ENCODE results near the gene UMOD.

DNA sequence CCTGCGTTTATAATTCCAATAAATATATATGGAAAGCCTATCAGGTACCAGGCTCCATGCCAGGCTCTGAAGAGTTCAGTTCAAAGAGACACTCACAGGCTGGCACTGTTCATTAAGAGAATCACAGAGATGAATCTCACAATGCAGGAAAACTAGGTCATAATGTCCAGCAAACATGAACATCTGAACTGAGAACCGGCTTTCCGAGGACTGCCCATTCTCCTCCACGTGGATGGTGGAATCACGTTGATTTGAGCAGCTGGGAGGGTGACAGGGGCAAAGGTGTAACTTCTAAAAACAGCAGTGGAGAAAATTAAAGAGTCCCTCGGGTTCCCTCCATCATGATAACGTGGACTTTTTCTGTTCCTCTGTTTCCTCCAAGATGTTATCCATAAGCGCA lies 35.4 kb downstream of the UMOD start:
- TF ChIP-seq, protein P1, sequence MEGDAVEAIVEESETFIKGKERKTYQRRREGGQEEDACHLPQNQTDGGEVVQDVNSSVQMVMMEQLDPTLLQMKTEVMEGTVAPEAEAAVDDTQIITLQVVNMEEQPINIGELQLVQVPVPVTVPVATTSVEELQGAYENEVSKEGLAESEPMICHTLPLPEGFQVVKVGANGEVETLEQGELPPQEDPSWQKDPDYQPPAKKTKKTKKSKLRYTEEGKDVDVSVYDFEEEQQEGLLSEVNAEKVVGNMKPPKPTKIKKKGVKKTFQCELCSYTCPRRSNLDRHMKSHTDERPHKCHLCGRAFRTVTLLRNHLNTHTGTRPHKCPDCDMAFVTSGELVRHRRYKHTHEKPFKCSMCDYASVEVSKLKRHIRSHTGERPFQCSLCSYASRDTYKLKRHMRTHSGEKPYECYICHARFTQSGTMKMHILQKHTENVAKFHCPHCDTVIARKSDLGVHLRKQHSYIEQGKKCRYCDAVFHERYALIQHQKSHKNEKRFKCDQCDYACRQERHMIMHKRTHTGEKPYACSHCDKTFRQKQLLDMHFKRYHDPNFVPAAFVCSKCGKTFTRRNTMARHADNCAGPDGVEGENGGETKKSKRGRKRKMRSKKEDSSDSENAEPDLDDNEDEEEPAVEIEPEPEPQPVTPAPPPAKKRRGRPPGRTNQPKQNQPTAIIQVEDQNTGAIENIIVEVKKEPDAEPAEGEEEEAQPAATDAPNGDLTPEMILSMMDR (conservative IDR thresholded peaks at IDR 0.05; ENCODE audit: low read depth, low read length) = no peak
- no peak for TF ChIP-seq EZH2 (IDR thresholded peaks at IDR 0.05; ENCODE audit: low read length, unreplicated experiment)
- TF ChIP-seq EZH2phosphoT487 (IDR thresholded peaks at IDR 0.05; ENCODE audit: borderline replicate concordance, low read length) = no peak
